Neural cell (in vitro differentiated cells): ENCODE data around the gene SWI5. TPM values are rescaled to one million over a fixed set of nuclear protein-coding genes. Genes with fewer than 3 reads are reported as not detected.

Source experiments
- H2AFZ ChIP-seq: fragments of 200-600, 300-800 bp; sonication (generic), shearing (Covaris generic); 2 replicates; pipeline ENCODE4 v1.6.0; 2014; ENCODE audit warnings: low read depth, mild to moderate bottlenecking, antibody characterized with exemption, low read length, moderate library complexity
- H3F3A ChIP-seq: fragments of 200-600 bp; shearing (Covaris generic); 2 replicates; pipeline ENCODE4 v1.6.1; 2016; ENCODE audit warnings: mild to moderate bottlenecking, moderate library complexity, mixed read lengths, antibody characterized with exemption, low read length; ENCODE audit not compliant: insufficient read depth, poor library complexity, severe bottlenecking
- H3K27ac ChIP-seq: fragments of 200-600, 300-800 bp; sonication (generic), shearing (Covaris generic); 2 replicates; pipeline ENCODE4 v1.5.1; 2014; ENCODE audit warnings: mild to moderate bottlenecking, low read length, moderate library complexity
- H3K27me3 ChIP-seq: fragments of 300-800, 200-600 bp; sonication (generic), shearing (Covaris generic); 2 replicates; pipeline ENCODE4 v1.6.0; 2014; ENCODE audit warnings: mild to moderate bottlenecking, low read depth, low read length, moderate library complexity; ENCODE audit not compliant: insufficient read depth
- H3K36me3 ChIP-seq: fragments of 300-800, 200-600 bp; sonication (generic), shearing (Covaris generic); 2 replicates; pipeline ENCODE4 v1.5.1; 2014; ENCODE audit warnings: mild to moderate bottlenecking, antibody characterized with exemption, low read length, moderate library complexity; ENCODE audit not compliant: insufficient read depth
- H3K4me2 ChIP-seq: fragments of 300-800, 200-600 bp; sonication (generic), shearing (Covaris generic); 2 replicates; pipeline ENCODE4 v1.6.0; 2014; ENCODE audit warnings: mild to moderate bottlenecking, low read length
- H3K4me3 ChIP-seq: fragments of 300-800, 200-600 bp; sonication (generic), shearing (Covaris generic); 2 replicates; pipeline ENCODE4 v1.5.1; 2014; ENCODE audit warnings: mild to moderate bottlenecking, low read length, moderate library complexity
- H3K79me2 ChIP-seq: fragments of 200-600 bp; shearing (Covaris generic); replicated peaks from 2 replicates; pipeline ENCODE4 v1.6.0; 2014; ENCODE audit warnings: mild to moderate bottlenecking, low read length, moderate library complexity; ENCODE audit not compliant: insufficient read depth
- H3K9ac ChIP-seq: fragments of 300-800, 200-600 bp; sonication (generic), shearing (Covaris generic); 2 replicates; pipeline ENCODE4 v1.6.1; 2016; ENCODE audit warnings: mild to moderate bottlenecking, low read length, mixed read lengths
- H3K9me2 ChIP-seq: fragments of 200-600 bp; shearing (Covaris generic); 2 replicates; pipeline ENCODE4 v1.6.1; 2016; ENCODE audit warnings: mild to moderate bottlenecking, low read length, mixed read lengths; ENCODE audit not compliant: insufficient read depth
- H3K9me3 ChIP-seq: fragments of 200-600, 300-800 bp; sonication (generic), shearing (Covaris generic); 2 replicates; pipeline ENCODE4 v1.6.1; 2016; ENCODE audit warnings: mild to moderate bottlenecking, mixed run types, low read length, moderate library complexity, mixed read lengths
- H4K20me1 ChIP-seq: fragments of 200-600 bp; shearing (Covaris generic); 2 replicates; pipeline ENCODE4 v1.6.1; 2016; ENCODE audit warnings: mild to moderate bottlenecking, mixed run types; ENCODE audit not compliant: insufficient read depth
- CTCF ChIP-seq: fragments of 450-650 bp; IDR thresholded peaks from 2 replicates; pipeline ENCODE4 v1.5.1; 2014; ENCODE audit warnings: antibody characterized with exemption, mild to moderate bottlenecking, moderate library complexity; ENCODE audit not compliant: poor library complexity, severe bottlenecking
- EP300 ChIP-seq: fragments of 450-650 bp; conservative IDR thresholded peaks from 2 replicates; pipeline ENCODE4 v1.6.1; 2014; ENCODE audit warnings: antibody characterized with exemption, mild to moderate bottlenecking, moderate library complexity; ENCODE audit not compliant: poor library complexity, severe bottlenecking
- EZH2 ChIP-seq: fragments of 200-600, 300-800 bp; shearing (Covaris generic), sonication (generic); IDR thresholded peaks from 2 replicates; pipeline ENCODE4 v1.6.1; 2014; ENCODE audit warnings: antibody characterized with exemption, low read length, borderline replicate concordance, mild to moderate bottlenecking; ENCODE audit not compliant: insufficient read depth, poor library complexity, severe bottlenecking
- MXI1 ChIP-seq: fragments of 450-650 bp; conservative IDR thresholded peaks from 2 replicates; pipeline ENCODE4 v1.6.1; 2014; ENCODE audit warnings: antibody characterized with exemption, mild to moderate bottlenecking; ENCODE audit not compliant: poor library complexity, severe bottlenecking
- POLR2AphosphoS5 ChIP-seq: IDR thresholded peaks from 2 replicates; pipeline ENCODE4 v1.6.1; 2012
- RAD21 ChIP-seq: fragments of 450-650 bp; conservative IDR thresholded peaks from 2 replicates; pipeline ENCODE4 v1.6.1; 2014; ENCODE audit warnings: antibody characterized with exemption, mild to moderate bottlenecking, moderate library complexity
- REST ChIP-seq: IDR thresholded peaks from 2 replicates; pipeline ENCODE4 v1.6.1; 2012; ENCODE audit warnings: borderline replicate concordance
- SMC3 ChIP-seq: fragments of 450-650 bp; conservative IDR thresholded peaks from 2 replicates; pipeline ENCODE4 v1.6.1; 2014; ENCODE audit warnings: antibody characterized with exemption, mild to moderate bottlenecking, moderate library complexity; ENCODE audit not compliant: poor library complexity
- TAF1 ChIP-seq: IDR thresholded peaks from 2 replicates; pipeline ENCODE4 v1.6.1; 2012; ENCODE audit warnings: low read depth
- polyA plus RNA-seq: library from polyadenylated mRNA; depleted of rRNA; stranded (reverse); fragments of >200 nt; gene quantifications from 2 replicates; pipeline ENCODE4 v1.2.3, GENCODE V29; 2014

Gene SWI5
- polyA plus RNA-seq, 1 donor from 2014 or later = 67.1 TPM

GRCh38 chr9:128246471-128246870 lies 29.6 kb upstream of the SWI5 start:
- Histone ChIP-seq H3K4me2 (no peak overlapping the region), H3K9me3 (no peaks in the 10 kb centered on the region), H2AFZ (no peak overlapping the region), H3K36me3 (no peaks in the 10 kb centered on the region), H3K79me2 (no peaks in the 10 kb centered on the region), H4K20me1 (no peaks in the 10 kb centered on the region), H3F3A (no peaks in the 10 kb centered on the region), H3K9me2 (no peaks in the 10 kb centered on the region), H3K27me3 (no peaks in the 10 kb centered on the region), H3K9ac (no peak overlapping the region), H3K27ac (no peak overlapping the region), H3K4me3 (no peak overlapping the region)
- TF ChIP-seq MXI1 = no peak
- TF ChIP-seq REST = no peak
- TF ChIP-seq EP300 = no peak
- no peak for TF ChIP-seq SMC3
- TF ChIP-seq EZH2 = no peak
- TF ChIP-seq CTCF = no peak
- no peak for TF ChIP-seq RAD21
- no peak for TF ChIP-seq POLR2AphosphoS5
- no peak for TF ChIP-seq TAF1

- H3K79me2 ChIP-seq = no peaks in the 10 kb centered on the region
- no peaks in the 10 kb centered on the region for H4K20me1 ChIP-seq
- H3K4me3 ChIP-seq = no peak overlapping the region
- H3K27ac ChIP-seq = no peak overlapping the region
- H3K4me2 ChIP-seq = no peak overlapping the region
- H3K36me3 ChIP-seq = no peaks in the 10 kb centered on the region
- no peaks in the 10 kb centered on the region for H3K9me2 ChIP-seq
- no peak overlapping the region for H2AFZ ChIP-seq
- H3K9me3 ChIP-seq = no peaks in the 10 kb centered on the region
- H3F3A ChIP-seq = no peaks in the 10 kb centered on the region
- no peaks in the 10 kb centered on the region for H3K27me3 ChIP-seq
- no peak for TF ChIP-seq EP300
- H3K9ac ChIP-seq = no peak overlapping the region
These were observed 28.8 kb upstream of the SWI5 start for GRCh38 chr9:128247226-128247803.

GRCh38 chr9:128249558-128249907 lies 26.5 kb upstream of the SWI5 start:
- H3K79me2 ChIP-seq = no peaks in the 10 kb centered on the region
- no peaks in the 10 kb centered on the region for H3K9me3 ChIP-seq
- no peaks in the 10 kb centered on the region for H3K27me3 ChIP-seq
- no peak overlapping the region for H3K4me3 ChIP-seq
- H3K36me3 ChIP-seq = no peaks in the 10 kb centered on the region
- TF ChIP-seq EZH2 (no peak), POLR2AphosphoS5 (no peak), REST (no peak), EP300 (no peak), MXI1 (no peak), RAD21 (no peak), TAF1 (no peak), CTCF (no peak), SMC3 (no peak)
- no peak overlapping the region for H3K4me2 ChIP-seq
- no peak overlapping the region for H3K9ac ChIP-seq
- H4K20me1 ChIP-seq = no peaks in the 10 kb centered on the region
- no peaks in the 10 kb centered on the region for H3K9me2 ChIP-seq
- H3K27ac ChIP-seq = no peak overlapping the region
- no peak overlapping the region for H2AFZ ChIP-seq
- no peaks in the 10 kb centered on the region for H3F3A ChIP-seq
